Superior temporal gyrus (tissue), 1 donor: ENCODE data around the gene MRM3.
"Not testable (repeated sequence)": the region's sequence is repeated elsewhere in the genome, so short reads cannot be mapped to it uniquely, and the experiment has no call there.

Experiments used
- DNase-seq: peaks from one replicate; pipeline ENCODE4 v3.0.0-alpha.2; 2016; ENCODE audit errors: extremely low spot score

MRM3 gene

DNA sequence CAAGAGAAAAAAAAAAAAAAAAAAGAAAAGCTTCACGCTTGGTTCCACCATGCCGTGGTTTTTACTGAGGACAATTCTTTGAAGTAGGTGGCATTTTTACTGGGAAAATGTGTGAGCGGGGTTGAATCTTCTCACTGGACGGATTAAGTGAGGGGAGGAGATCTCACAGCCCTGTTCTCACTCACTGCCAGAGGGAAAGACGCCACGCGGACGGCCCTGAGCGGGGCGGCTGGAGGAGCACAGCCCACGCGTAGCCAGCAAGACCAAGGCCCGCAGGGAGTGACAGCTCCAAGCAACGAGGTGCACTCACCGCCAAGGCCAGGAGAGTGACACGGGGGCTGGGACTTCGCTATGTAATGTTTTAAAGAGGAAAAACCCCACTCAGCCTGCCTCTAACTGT is 43.1 kb downstream of the MRM3 start:
- no peak for DNase-seq

DNA sequence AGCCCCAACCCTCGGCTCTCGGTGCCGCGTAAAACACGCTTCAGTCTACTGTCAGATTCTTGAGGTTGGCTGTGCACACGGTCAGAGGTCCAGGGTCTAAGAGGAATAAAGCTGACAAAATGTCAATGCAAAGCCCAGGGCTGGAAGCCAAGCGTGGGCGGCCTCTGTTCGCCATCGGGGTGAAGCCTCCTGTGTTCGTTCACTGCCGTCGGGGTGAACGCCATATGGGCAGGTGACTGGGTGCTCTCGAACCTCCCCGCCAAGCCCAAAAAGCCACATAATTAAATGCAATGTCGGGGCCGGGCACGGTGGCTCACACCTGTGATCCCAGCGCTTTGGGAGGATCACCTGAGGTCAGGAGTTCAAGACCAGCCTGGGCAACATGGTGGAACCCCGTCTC is 44.6 kb downstream of the MRM3 start:
- no peak for DNase-seq

DNA sequence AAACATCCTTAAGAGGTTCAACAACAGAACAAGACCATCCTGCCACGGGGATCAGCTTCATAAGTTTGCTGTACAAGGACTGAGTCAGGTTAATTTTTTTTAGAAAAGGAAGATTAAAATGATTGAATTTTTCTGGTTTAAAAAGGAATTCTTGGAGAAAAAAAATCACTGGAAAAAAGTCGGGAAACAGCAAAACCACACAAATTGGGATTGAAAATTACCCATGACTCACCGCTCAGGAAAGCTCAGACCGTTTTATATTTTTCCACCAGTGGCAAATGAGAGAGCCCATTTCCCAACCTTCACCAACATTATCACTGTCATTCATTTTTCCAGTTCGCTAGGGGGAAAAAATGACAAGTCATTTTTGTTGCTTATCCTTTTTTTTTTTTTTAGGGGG is 46.6 kb downstream of the MRM3 start:
- DNase-seq, result no peak

DNA sequence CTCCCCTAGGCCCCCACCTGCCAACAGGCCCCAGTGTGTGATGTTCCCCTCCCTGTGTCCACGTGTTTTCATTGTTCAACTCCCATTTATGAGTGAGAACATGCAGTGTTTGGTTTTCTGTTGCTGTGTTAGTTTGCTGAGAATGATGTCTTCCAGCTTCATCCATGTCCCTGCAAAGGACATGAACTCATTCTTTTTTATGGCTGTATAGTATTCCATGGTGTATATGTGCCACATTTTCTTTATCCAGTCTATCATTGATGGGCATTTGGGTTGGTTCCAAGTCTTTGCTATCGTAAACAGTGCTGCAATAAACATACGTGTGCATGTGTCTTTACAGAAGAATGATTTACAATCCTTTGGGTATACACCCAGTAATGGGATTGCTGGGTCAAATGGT is 47.5 kb downstream of the MRM3 start:
- DNase-seq, result not testable (repeated sequence)

DNA sequence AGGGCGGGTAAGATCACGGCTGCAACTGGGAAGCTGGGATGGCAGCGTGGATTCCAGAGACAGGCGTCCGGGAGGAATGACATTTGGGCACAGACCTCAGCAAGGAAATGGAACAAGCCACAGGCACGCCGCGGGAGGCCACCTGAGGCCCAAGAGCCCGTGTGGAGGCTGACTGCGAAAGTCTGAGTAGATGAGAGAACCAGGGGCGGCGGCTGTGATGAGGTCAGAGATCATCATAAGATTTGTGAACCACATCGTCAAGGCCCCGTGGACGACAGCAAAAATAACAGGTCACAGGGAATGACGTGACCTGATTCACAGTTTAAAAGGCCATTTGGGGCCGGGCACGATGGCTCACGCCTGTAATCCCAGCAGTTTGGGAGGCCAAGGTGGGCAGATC is 48.2 kb downstream of the MRM3 start:
- DNase-seq, result no peak

DNA sequence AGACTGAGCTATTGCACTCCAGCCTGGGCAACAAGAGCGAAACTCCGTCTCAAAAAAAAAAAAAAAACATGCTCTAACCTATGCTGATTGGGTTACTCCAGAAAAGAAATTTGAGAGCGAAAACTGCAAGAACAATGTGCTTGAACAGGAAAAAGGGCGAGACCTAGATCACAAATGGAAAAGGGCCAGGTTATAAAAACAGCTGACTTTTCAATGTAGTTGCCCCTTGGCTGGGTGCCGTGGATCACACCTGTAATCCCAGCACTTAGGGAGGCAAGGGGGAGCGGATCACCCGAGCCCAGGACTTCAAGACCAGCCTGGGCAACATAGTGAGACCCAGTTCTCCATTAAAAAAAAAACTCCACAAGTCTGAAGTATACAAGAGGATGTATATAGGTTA is 48.8 kb downstream of the MRM3 start:
- no peak for DNase-seq

DNA sequence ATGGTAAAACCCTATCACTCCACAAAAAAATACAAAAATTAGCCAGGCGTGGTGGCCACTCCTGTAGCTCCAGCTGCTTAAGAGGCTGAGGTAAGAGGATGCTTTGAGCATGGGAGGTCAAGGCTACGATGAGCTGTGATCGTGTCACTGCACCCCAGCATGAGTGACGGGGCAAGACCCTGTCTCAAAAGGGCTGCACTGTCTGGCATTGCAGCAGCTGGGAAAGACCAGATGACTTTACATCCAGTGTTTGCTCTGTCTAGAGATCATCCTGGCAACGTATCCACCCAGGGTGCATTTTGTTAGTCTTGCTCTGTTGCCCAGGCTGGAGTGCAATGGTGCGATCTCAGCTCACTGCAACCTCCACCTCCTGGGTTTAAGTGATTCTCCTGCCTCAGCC is 52.0 kb downstream of the MRM3 start:
- DNase-seq, result no peak

DNA sequence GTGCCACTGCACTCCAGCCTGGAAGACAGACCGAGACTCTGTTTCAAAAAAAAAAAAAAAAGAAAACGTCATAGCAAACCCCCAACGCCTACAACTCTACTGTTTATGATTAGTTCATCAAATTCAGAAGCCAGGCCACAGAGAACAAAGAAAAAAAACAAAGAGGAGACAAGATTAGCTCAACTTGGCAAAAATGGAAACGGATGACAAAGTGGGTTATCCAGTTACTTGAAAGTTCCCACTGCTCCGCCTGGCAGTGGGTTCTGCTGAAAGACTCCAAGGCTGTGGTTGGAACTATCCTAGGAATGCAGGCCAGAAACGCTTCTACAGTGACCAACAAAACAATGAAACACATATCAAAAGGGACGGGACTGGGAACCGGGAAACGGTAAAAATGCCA is 53.1 kb downstream of the MRM3 start:
- no peak for DNase-seq

DNA sequence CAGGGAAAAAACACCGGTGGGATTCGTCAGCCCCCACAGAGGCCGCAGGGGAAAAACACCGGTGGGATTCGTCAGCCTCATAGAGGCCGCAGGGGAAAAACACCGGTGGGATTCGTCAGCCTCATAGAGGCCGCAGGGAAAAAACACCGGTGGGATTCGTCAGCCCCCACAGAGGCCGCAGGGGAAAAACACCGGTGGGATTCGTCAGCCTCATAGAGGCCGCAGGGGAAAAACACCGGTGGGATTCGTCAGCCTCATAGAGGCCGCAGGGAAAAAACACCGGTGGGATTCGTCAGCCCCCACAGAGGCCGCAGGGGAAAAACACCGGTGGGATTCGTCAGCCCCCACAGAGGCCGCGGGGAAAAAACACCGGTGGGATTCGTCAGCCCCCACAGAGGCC is 53.6 kb downstream of the MRM3 start:
- not testable (repeated sequence) for DNase-seq

DNA sequence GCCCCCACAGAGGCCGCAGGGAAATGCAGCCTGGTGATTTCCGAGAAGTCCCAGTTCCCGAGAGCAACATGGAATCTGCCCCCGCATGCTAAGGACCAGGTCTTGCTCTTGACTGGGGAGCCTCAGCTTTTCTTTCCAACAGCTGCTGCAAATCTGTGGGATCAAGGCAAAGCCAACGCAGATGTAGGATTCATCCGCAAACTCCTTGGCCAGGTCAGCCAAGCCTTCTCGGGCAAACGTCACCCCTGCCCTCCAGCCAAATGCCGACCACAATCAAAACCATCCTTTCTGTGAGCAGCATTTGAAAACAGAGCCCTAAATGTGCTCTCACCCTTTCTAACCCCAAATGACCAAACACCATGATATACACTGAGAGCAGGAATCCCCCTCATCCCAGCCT is 54.0 kb downstream of the MRM3 start:
- DNase-seq, result no peak

DNA sequence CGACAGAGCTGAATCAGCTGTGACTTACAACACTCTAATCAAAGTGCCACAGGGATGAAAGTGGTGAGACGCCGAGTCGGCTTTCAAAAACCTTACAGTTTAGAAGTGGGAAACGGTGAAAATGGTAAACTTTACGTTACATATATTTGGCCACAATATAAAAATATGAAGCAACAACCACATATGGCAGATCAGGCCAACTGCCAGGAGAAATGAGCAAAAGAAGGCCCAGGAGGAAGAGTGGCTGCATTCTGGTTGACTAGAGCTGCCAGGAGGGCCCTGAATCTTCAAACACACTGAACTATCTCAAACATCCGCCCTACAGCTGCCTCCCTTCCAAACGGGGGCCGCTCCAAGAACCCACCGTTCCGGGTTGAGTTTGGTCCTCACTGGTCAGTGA is 56.3 kb downstream of the MRM3 start:
- DNase-seq, result no peak

DNA sequence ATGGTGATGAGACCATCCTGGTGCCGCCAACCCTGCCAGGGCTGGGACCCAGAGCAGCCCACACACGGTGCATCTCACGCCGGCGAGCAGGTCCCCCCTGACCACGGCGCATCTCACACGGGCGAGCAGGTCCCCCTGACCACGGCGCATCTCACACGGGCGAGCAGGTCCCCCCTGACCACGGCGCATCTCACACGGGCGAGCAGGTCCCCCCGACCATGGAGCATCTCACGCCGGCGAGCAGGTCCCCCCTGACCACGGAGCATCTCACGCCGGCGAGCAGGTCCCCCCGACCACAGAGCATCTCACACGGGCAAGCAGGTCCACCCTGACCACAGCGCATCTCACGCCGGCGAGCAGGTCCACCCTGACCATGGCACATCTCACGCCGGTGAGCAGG is 59.2 kb downstream of the MRM3 start:
- DNase-seq, result no peak
